ENCODE results near the gene TULP4. TPM values are rescaled to one million over a fixed set of nuclear protein-coding genes. Genes with fewer than 3 reads are reported as not detected.

Gene TULP4
- polyA plus RNA-seq, 3 donors: 6.5 to 10.6 (median 7.9) TPM

DNA sequence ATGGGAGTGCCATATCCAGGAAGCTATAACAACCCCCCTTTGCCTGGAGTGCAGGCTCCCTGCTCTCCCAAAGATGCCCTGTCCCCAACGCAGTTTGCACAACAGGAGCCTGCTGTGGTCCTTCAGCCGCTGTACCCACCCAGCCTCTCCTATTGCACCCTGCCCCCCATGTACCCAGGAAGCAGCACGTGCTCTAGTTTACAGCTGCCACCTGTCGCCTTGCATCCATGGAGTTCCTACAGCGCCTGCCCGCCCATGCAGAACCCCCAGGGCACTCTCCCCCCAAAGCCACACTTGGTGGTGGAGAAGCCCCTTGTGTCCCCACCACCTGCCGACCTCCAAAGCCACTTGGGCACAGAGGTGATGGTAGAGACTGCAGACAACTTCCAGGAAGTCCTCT is 191.0 kb downstream of the TULP4 start:
- no peak overlapping the region for H2AFZ ChIP-seq (ENCODE audit: insufficient read depth, low read depth, low read length, poor library complexity, severe bottlenecking)
- peaks cover 0 to 3% of the 10 kb centered on the region in 2 donors for H3K9me3 ChIP-seq (replicated peaks in 1 of 2; ENCODE audit: control insufficient read depth in 1 of 2, insufficient read depth in 1 of 2, low read length in 2 of 2)
- no peaks in the 10 kb centered on the region for H3K4me1 ChIP-seq (ENCODE audit: control insufficient read depth in 1 of 2, insufficient read depth in 2 of 2, low read length in 2 of 2)
- H3K36me3 ChIP-seq (replicated peaks in 1 of 2; ENCODE audit: control insufficient read depth in 1 of 2, insufficient read depth in 2 of 2, low read length in 2 of 2): peaks cover 34 to 62% of the 10 kb centered on the region in 2 donors
- Mint-ChIP-seq H3K4me1 (no peaks in the 10 kb centered on the region), H3K4me3 (no peak overlapping the region), H3K27ac (no peak overlapping the region), H3K27me3 (ENCODE audit: low read depth in 3 of 3) (peaks cover 0 to 2% (median 0%) of the 10 kb centered on the region in 3 donors), H3K36me3 (peaks cover 53 to 73% of the 10 kb centered on the region in 2 donors), H3K9me3 (peaks cover 0 to 8% (median 2%) of the 10 kb centered on the region in 7 donors)
- DNase-seq: no peak
- H3K4me2 ChIP-seq (replicated peaks; ENCODE audit: extremely low read depth, low read length, poor library complexity, severe bottlenecking): no peak overlapping the region
- no peak overlapping the region for H3K27ac ChIP-seq (ENCODE audit: low read depth in 1 of 2, low read length in 2 of 2)
- no peak overlapping the region for H3K4me3 ChIP-seq (replicated peaks in 1 of 3; ENCODE audit: low read depth in 2 of 3, low read length in 3 of 3)
- H3K9ac ChIP-seq (ENCODE audit: insufficient read depth, low read length, poor library complexity, severe bottlenecking): no peak overlapping the region
- no peaks in the 10 kb centered on the region for H3K79me2 ChIP-seq (ENCODE audit: insufficient read depth, low read length)
- 89% methylated on average over 4 of the region's 7 CpGs for WGBS (ENCODE audit: insufficient coverage)
- no peaks in the 10 kb centered on the region for H4K20me1 ChIP-seq (ENCODE audit: insufficient read depth, low read length)
- H3K27me3 ChIP-seq (ENCODE audit: control insufficient read depth in 2 of 2, insufficient read depth in 2 of 2, low read length in 2 of 2): no peaks in the 10 kb centered on the region
- TF ChIP-seq, protein P1, sequence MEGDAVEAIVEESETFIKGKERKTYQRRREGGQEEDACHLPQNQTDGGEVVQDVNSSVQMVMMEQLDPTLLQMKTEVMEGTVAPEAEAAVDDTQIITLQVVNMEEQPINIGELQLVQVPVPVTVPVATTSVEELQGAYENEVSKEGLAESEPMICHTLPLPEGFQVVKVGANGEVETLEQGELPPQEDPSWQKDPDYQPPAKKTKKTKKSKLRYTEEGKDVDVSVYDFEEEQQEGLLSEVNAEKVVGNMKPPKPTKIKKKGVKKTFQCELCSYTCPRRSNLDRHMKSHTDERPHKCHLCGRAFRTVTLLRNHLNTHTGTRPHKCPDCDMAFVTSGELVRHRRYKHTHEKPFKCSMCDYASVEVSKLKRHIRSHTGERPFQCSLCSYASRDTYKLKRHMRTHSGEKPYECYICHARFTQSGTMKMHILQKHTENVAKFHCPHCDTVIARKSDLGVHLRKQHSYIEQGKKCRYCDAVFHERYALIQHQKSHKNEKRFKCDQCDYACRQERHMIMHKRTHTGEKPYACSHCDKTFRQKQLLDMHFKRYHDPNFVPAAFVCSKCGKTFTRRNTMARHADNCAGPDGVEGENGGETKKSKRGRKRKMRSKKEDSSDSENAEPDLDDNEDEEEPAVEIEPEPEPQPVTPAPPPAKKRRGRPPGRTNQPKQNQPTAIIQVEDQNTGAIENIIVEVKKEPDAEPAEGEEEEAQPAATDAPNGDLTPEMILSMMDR (IDR thresholded peaks at IDR 0.05): no peak
- intact Hi-C loops (cut with micrococcal nuclease): no loop called here

DNA sequence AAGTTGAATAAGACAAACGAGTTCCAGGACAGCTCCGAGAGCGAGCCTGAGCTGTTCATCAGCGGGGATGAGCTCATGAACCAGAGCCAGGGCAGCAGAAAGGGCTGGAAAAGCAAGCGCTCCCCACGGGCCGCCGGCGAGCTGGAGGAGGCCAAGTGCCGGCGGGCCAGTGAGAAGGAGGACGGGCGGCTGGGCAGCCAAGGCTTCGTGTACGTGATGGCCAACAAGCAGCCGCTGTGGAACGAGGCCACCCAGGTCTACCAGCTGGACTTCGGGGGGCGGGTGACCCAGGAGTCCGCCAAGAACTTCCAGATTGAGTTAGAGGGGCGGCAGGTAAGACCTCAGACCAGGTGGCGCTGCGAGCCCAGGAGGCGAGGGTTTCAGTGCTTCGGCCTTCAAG is 191.6 kb downstream of the TULP4 start:
- peaks cover 0 to 8% (median 2%) of the 10 kb centered on the region in 7 donors for H3K9me3 Mint-ChIP-seq
- no peaks in the 10 kb centered on the region for H4K20me1 ChIP-seq (ENCODE audit: insufficient read depth, low read length)
- DNase-seq: no peak
- no peaks in the 10 kb centered on the region for H3K27me3 ChIP-seq (ENCODE audit: control insufficient read depth in 2 of 2, insufficient read depth in 2 of 2, low read length in 2 of 2)
- intact Hi-C loops (cut with micrococcal nuclease): no loop called here
- no peak overlapping the region for H3K27ac ChIP-seq (ENCODE audit: low read depth in 1 of 2, low read length in 2 of 2)
- peaks cover 47 to 68% of the 10 kb centered on the region in 2 donors for H3K36me3 Mint-ChIP-seq
- TF ChIP-seq, protein P1 (IDR thresholded peaks at IDR 0.05): no peak
- H3K4me1 ChIP-seq (ENCODE audit: control insufficient read depth in 1 of 2, insufficient read depth in 2 of 2, low read length in 2 of 2): no peaks in the 10 kb centered on the region
- H3K4me3 ChIP-seq (replicated peaks in 1 of 3; ENCODE audit: low read depth in 2 of 3, low read length in 3 of 3): no peak overlapping the region
- H3K4me1 Mint-ChIP-seq: no peaks in the 10 kb centered on the region
- WGBS (ENCODE audit: insufficient coverage): 97% methylated on average over 25 of the region's 25 CpGs
- H2AFZ ChIP-seq (ENCODE audit: insufficient read depth, low read depth, low read length, poor library complexity, severe bottlenecking): no peak overlapping the region
- H3K9me3 ChIP-seq (replicated peaks in 1 of 2; ENCODE audit: control insufficient read depth in 1 of 2, insufficient read depth in 1 of 2, low read length in 2 of 2): peaks cover 0 to 3% of the 10 kb centered on the region in 2 donors
- H3K4me2 ChIP-seq (replicated peaks; ENCODE audit: extremely low read depth, low read length, poor library complexity, severe bottlenecking): no peak overlapping the region
- no peak overlapping the region for H3K4me3 Mint-ChIP-seq
- peaks cover 28 to 56% of the 10 kb centered on the region in 2 donors for H3K36me3 ChIP-seq (replicated peaks in 1 of 2; ENCODE audit: control insufficient read depth in 1 of 2, insufficient read depth in 2 of 2, low read length in 2 of 2)
- no peaks in the 10 kb centered on the region for H3K79me2 ChIP-seq (ENCODE audit: insufficient read depth, low read length)
- no peak overlapping the region for H3K27ac Mint-ChIP-seq
- H3K27me3 Mint-ChIP-seq (ENCODE audit: low read depth in 3 of 3): peaks cover 0 to 2% (median 0%) of the 10 kb centered on the region in 3 donors
- H3K9ac ChIP-seq (ENCODE audit: insufficient read depth, low read length, poor library complexity, severe bottlenecking): no peak overlapping the region
